PC-3 (cell line): ENCODE results near the gene MPL. TPM values are rescaled to one million over a fixed set of nuclear protein-coding genes. Genes with fewer than 3 reads are reported as not detected.

Experiments used
- ATAC-seq: fragments of 200-7000 bp; cut with Tn5 transposase; 2 replicates; pipeline ENCODE4 v1.9.1; 2020; ENCODE audit warnings: mild to moderate bottlenecking, moderate library complexity
- BruUV-seq: library from RNA; stranded (reverse); fragments of 400-500 nt; replicated peaks from 2 replicates; lab custom pipeline; 2021; lab: Mats Ljungman, UMichigan
- CTCF ChIA-PET: fragments of 300-600 bp; sonication (Branson Sonifier 250); formaldehyde crosslinking; loops from one replicate; lab custom pipeline; 2022; ENCODE audit warnings: antibody characterized with exemption; lab: Charles Lee
- POLR2A ChIA-PET: fragments of 300-600 bp; sonication (Branson Sonifier 250); formaldehyde crosslinking; loops from one replicate; lab custom pipeline; 2022; ENCODE audit warnings: antibody characterized with exemption; ENCODE audit not compliant: unreplicated experiment; lab: Charles Lee
- DNase-seq: peaks from one replicate; pipeline ENCODE4 v3.0.0-alpha.2; 2015
- H2AFZ ChIP-seq: fragments of 300-600 bp; sonication (generic); 2 replicates; pipeline ENCODE4 v1.6.0; 2016; ENCODE audit warnings: antibody characterized with exemption, low read length
- H3F3A ChIP-seq: fragments of 300-600 bp; sonication (generic); one replicate; pipeline ENCODE4 v1.6.0; 2017; ENCODE audit warnings: antibody characterized with exemption, low read length, control low read depth, mild to moderate bottlenecking; ENCODE audit not compliant: unreplicated experiment
- H3K27ac ChIP-seq: fragments of 300-600 bp; sonication (generic); 2 replicates; pipeline ENCODE4 v1.5.1; 2016; ENCODE audit warnings: mild to moderate bottlenecking, low read length
- H3K27me3 ChIP-seq: fragments of 300-600 bp; sonication (generic); 2 replicates; pipeline ENCODE4 v1.6.1; 2016; ENCODE audit warnings: low read length, mixed read lengths
- H3K36me3 ChIP-seq: fragments of 300-600 bp; sonication (generic); 2 replicates; pipeline ENCODE4 v1.6.1; 2016; ENCODE audit warnings: low read depth, mixed run types, low read length, mixed read lengths
- H3K4me1 ChIP-seq: fragments of 300-600 bp; sonication (generic); 2 replicates; pipeline ENCODE4 v1.5.1; 2016; ENCODE audit warnings: low read length; ENCODE audit not compliant: insufficient read depth
- H3K4me2 ChIP-seq: fragments of 300-600 bp; sonication (generic); 2 replicates; pipeline ENCODE4 v1.6.0; 2016; ENCODE audit warnings: low read length
- H3K4me3 ChIP-seq: fragments of 300-600 bp; sonication (generic); 2 replicates; pipeline ENCODE4 v1.5.1; 2016; ENCODE audit warnings: mild to moderate bottlenecking, low read length, mixed read lengths
- H3K79me2 ChIP-seq: fragments of 300-600 bp; sonication (generic); 2 replicates; pipeline ENCODE4 v1.6.1; 2017; ENCODE audit warnings: low read length, mixed read lengths
- H3K9ac ChIP-seq: fragments of 300-600 bp; sonication (generic); 2 replicates; pipeline ENCODE4 v1.6.0; 2016; ENCODE audit warnings: mild to moderate bottlenecking, low read length
- H3K9me2 ChIP-seq: fragments of 300-600 bp; sonication (generic); replicated peaks from 2 replicates; pipeline ENCODE4 v1.6.1; 2016; ENCODE audit warnings: mixed run types, low read length, mixed read lengths
- H3K9me3 ChIP-seq: fragments of 300-600 bp; sonication (generic); 2 replicates; pipeline ENCODE4 v1.6.1; 2016; ENCODE audit warnings: low read length, mixed read lengths
- H4K20me1 ChIP-seq: fragments of 300-600 bp; sonication (generic); 2 replicates; pipeline ENCODE4 v1.6.1; 2016; ENCODE audit warnings: low read length, mixed read lengths
- CTCF ChIP-seq: fragments of 300-600 bp; sonication (generic); conservative IDR thresholded peaks from 2 replicates; pipeline ENCODE4 v1.5.1; 2017; ENCODE audit warnings: antibody characterized with exemption, low read depth, mild to moderate bottlenecking, low read length
- EZH2 ChIP-seq: fragments of 300-600 bp; sonication (generic); IDR thresholded peaks from one replicate; pipeline ENCODE4 v1.6.1; 2017; ENCODE audit warnings: antibody characterized with exemption, mild to moderate bottlenecking, low read length; ENCODE audit not compliant: unreplicated experiment
- EZH2phosphoT487 ChIP-seq: fragments of 300-600 bp; sonication (generic); IDR thresholded peaks from 2 replicates; pipeline ENCODE4 v1.6.1; 2018; ENCODE audit warnings: mild to moderate bottlenecking, antibody characterized with exemption, low read length, borderline replicate concordance
- intact Hi-C: fragments of 100-400 bp; cut with micrococcal nuclease; formaldehyde crosslinking; loops from 2 replicates; pipeline ENCODE4 v1.9.0; 2023
- total RNA-seq: library from RNA; depleted of rRNA; stranded (reverse); fragments of >200 nt; gene quantifications from 2 replicates; pipeline ENCODE4 v1.2.3, GENCODE V29; 2014

The MPL gene
- total RNA-seq, 1 experiment from 2014 or later: not detected

GRCh38 chr1:43303471-43304313 is 33.9 kb upstream of the MPL start:
- ATAC-seq (no peak), DNase-seq (no peak)
- H3K4me3 ChIP-seq: no peak overlapping the region
- H3F3A ChIP-seq: no peaks in the 10 kb centered on the region
- no peak overlapping the region for H3K9ac ChIP-seq
- no peaks in the 10 kb centered on the region for H3K27me3 ChIP-seq
- POLR2A ChIA-PET: no interaction called here
- H3K9me2 ChIP-seq: no peaks in the 10 kb centered on the region
- no peaks in the 10 kb centered on the region for H3K36me3 ChIP-seq
- no peak overlapping the region for H2AFZ ChIP-seq
- no peaks in the 10 kb centered on the region for H3K4me1 ChIP-seq
- intact Hi-C loops: no loop called here
- no peak overlapping the region for H3K27ac ChIP-seq
- no peaks in the 10 kb centered on the region for H4K20me1 ChIP-seq
- no peak overlapping the region for H3K4me2 ChIP-seq
- TF ChIP-seq EZH2 (no peak), CTCF (no peak), EZH2phosphoT487 (no peak)
- H3K9me3 ChIP-seq: no peaks in the 10 kb centered on the region
- BruUV-seq: no TSS peak
- CTCF ChIA-PET: no interaction called here
- H3K79me2 ChIP-seq: no peaks in the 10 kb centered on the region

- no peaks in the 10 kb centered on the region for H3K27me3 ChIP-seq
- CTCF ChIA-PET: no interaction called here
- DNase-seq (no peak), ATAC-seq (no peak)
- no peaks in the 10 kb centered on the region for H4K20me1 ChIP-seq
- H3K4me2 ChIP-seq: no peak overlapping the region
- H3K4me1 ChIP-seq: no peaks in the 10 kb centered on the region
- no peak for TF ChIP-seq EZH2
- TF ChIP-seq CTCF: no peak
- no peak for TF ChIP-seq EZH2phosphoT487
- H3K36me3 ChIP-seq: no peaks in the 10 kb centered on the region
- H3K9me3 ChIP-seq: no peaks in the 10 kb centered on the region
- no peak overlapping the region for H3K4me3 ChIP-seq
- intact Hi-C loops: no loop called here
- no peaks in the 10 kb centered on the region for H3K9me2 ChIP-seq
- H2AFZ ChIP-seq: no peak overlapping the region
- no TSS peak for BruUV-seq
- POLR2A ChIA-PET: no interaction called here
- no peaks in the 10 kb centered on the region for H3F3A ChIP-seq
- no peaks in the 10 kb centered on the region for H3K79me2 ChIP-seq
- H3K9ac ChIP-seq: no peak overlapping the region
- H3K27ac ChIP-seq: no peak overlapping the region
Observed at GRCh38 chr1:43304314-43304681, 33.3 kb upstream of the MPL start.

- no peaks in the 10 kb centered on the region for H3K9me3 ChIP-seq
- TF ChIP-seq CTCF (no peak), EZH2phosphoT487 (no peak), EZH2 (no peak)
- BruUV-seq: no TSS peak
- POLR2A ChIA-PET: no interaction called here
- no peak overlapping the region for H3K4me2 ChIP-seq
- H3K9me2 ChIP-seq: no peaks in the 10 kb centered on the region
- no peaks in the 10 kb centered on the region for H3K79me2 ChIP-seq
- CTCF ChIA-PET: no interaction called here
- H3K27ac ChIP-seq: no peak overlapping the region
- no peaks in the 10 kb centered on the region for H3K27me3 ChIP-seq
- intact Hi-C loops: no loop called here
- H3K4me3 ChIP-seq: no peak overlapping the region
- ATAC-seq (no peak), DNase-seq (no peak)
- no peaks in the 10 kb centered on the region for H4K20me1 ChIP-seq
- no peaks in the 10 kb centered on the region for H3K36me3 ChIP-seq
- no peak overlapping the region for H3K9ac ChIP-seq
- H2AFZ ChIP-seq: no peak overlapping the region
- no peaks in the 10 kb centered on the region for H3F3A ChIP-seq
- no peaks in the 10 kb centered on the region for H3K4me1 ChIP-seq
Observed at GRCh38 chr1:43304771-43305300, 32.8 kb upstream of the MPL start.
